ENCODE data around the gene KLF13. TPM values are rescaled to one million over a fixed set of nuclear protein-coding genes. Genes with fewer than 3 reads are reported as not detected.

The KLF13 gene
- total and polyA plus RNA-seq, 2 donors (not counting 1 experiment from before 2014, with no cell fraction given) = 65.5 to 140 TPM

GRCh38 chr15:31293655-31294054 is 33.0 kb upstream of the KLF13 start:
- Histone ChIP-seq H2AFZ (ENCODE audit: insufficient read depth, low read depth, low read length, poor library complexity, severe bottlenecking) (no peak overlapping the region), H3K4me3 (ENCODE audit: control extremely low read depth in 1 of 5, extremely low read depth in 1 of 5, insufficient read depth in 1 of 5, low read depth in 2 of 5, low read length in 4 of 5) (no peak overlapping the region), H3K36me3 (replicated peaks in 1 of 2; ENCODE audit: control extremely low read depth in 1 of 2, control insufficient read depth in 1 of 2, extremely low read depth in 1 of 2, insufficient read depth in 2 of 2, low read length in 1 of 2) (no peaks in the 10 kb centered on the region), H3K27me3 (replicated peaks in 1 of 4; ENCODE audit: control extremely low read depth in 1 of 4, control insufficient read depth in 3 of 4, insufficient read depth in 4 of 4, low read length in 3 of 4) (no peaks in the 10 kb centered on the region), H3K9me3 (ENCODE audit: control extremely low read depth in 1 of 3, control insufficient read depth in 2 of 3, insufficient read depth in 1 of 3, low read length in 2 of 3) (no peaks in the 10 kb centered on the region), H4K20me1 (ENCODE audit: control insufficient read depth, insufficient read depth, low read length, poor library complexity, severe bottlenecking) (no peaks in the 10 kb centered on the region), H3K9ac (ENCODE audit: low read length) (no peak overlapping the region), H3K27ac (ENCODE audit: low read length in 2 of 2) (no peak overlapping the region), H3K79me2 (ENCODE audit: control insufficient read depth, insufficient read depth, low read length) (no peaks in the 10 kb centered on the region), H3K4me2 (replicated peaks; ENCODE audit: low read depth, low read length, poor library complexity, severe bottlenecking) (no peak overlapping the region), H3K4me1 (ENCODE audit: control insufficient read depth in 2 of 2, insufficient read depth in 2 of 2, low read length in 2 of 2) (no peaks in the 10 kb centered on the region)
- H3K4me3 Mint-ChIP-seq = no peak overlapping the region
- no peak overlapping the region for H3K27ac Mint-ChIP-seq
- H3K9me3 Mint-ChIP-seq (ENCODE audit: insufficient read depth) = no peaks in the 10 kb centered on the region
- intact Hi-C loops (cut with micrococcal nuclease) = no loop called here
- CTCF ChIA-PET = no interaction called here
- DNase-seq (no peak), ATAC-seq (ENCODE audit: low read depth) (no peak)
- TF ChIP-seq EZH2 (IDR thresholded peaks at IDR 0.05; ENCODE audit: borderline replicate concordance, insufficient read depth, low read depth, low read length, poor library complexity, severe bottlenecking) (no peak), CTCF (IDR thresholded peaks at IDR 0.05) (no peak)
- peaks cover 6% of the 10 kb centered on the region for H3K27me3 Mint-ChIP-seq
- 80% methylated on average over 1 of the region's 3 CpGs for WGBS (ENCODE audit: insufficient coverage)
- no peaks in the 10 kb centered on the region for H3K4me1 Mint-ChIP-seq
- POLR2A ChIA-PET = no interaction called here

- H3K4me3 ChIP-seq (ENCODE audit: control extremely low read depth in 1 of 5, extremely low read depth in 1 of 5, insufficient read depth in 1 of 5, low read depth in 2 of 5, low read length in 4 of 5) = no peak overlapping the region
- H3K79me2 ChIP-seq (ENCODE audit: control insufficient read depth, insufficient read depth, low read length) = no peaks in the 10 kb centered on the region
- no peaks in the 10 kb centered on the region for H4K20me1 ChIP-seq (ENCODE audit: control insufficient read depth, insufficient read depth, low read length, poor library complexity, severe bottlenecking)
- DNase-seq (no peak), ATAC-seq (ENCODE audit: low read depth) (no peak)
- Mint-ChIP-seq H3K4me3 (no peak overlapping the region), H3K27ac (no peak overlapping the region), H3K4me1 (no peaks in the 10 kb centered on the region), H3K27me3 (peaks cover 6% of the 10 kb centered on the region), H3K9me3 (ENCODE audit: insufficient read depth) (no peaks in the 10 kb centered on the region)
- intact Hi-C loops (cut with micrococcal nuclease) = no loop called here
- no peaks in the 10 kb centered on the region for H3K9me3 ChIP-seq (ENCODE audit: control extremely low read depth in 1 of 3, control insufficient read depth in 2 of 3, insufficient read depth in 1 of 3, low read length in 2 of 3)
- H2AFZ ChIP-seq (ENCODE audit: insufficient read depth, low read depth, low read length, poor library complexity, severe bottlenecking) = no peak overlapping the region
- no peak overlapping the region for H3K9ac ChIP-seq (ENCODE audit: low read length)
- H3K27me3 ChIP-seq (replicated peaks in 1 of 4; ENCODE audit: control extremely low read depth in 1 of 4, control insufficient read depth in 3 of 4, insufficient read depth in 4 of 4, low read length in 3 of 4) = no peaks in the 10 kb centered on the region
- TF ChIP-seq EZH2 (IDR thresholded peaks at IDR 0.05; ENCODE audit: borderline replicate concordance, insufficient read depth, low read depth, low read length, poor library complexity, severe bottlenecking) (no peak), CTCF (IDR thresholded peaks at IDR 0.05) (no peak)
- ChIA-PET POLR2A (no interaction called here), CTCF (interaction anchor here (0.6 to 0.8 kb wide), 2 partner anchors 73 to 141 kb away, joined by 3 to 4 read pairs; no protein-coding TSS in a partner anchor)
- no peak overlapping the region for H3K27ac ChIP-seq (ENCODE audit: low read length in 2 of 2)
- 93% methylated on average over 2 of the region's 2 CpGs for WGBS (ENCODE audit: insufficient coverage)
- no peaks in the 10 kb centered on the region for H3K36me3 ChIP-seq (replicated peaks in 1 of 2; ENCODE audit: control extremely low read depth in 1 of 2, control insufficient read depth in 1 of 2, extremely low read depth in 1 of 2, insufficient read depth in 2 of 2, low read length in 1 of 2)
- H3K4me1 ChIP-seq (ENCODE audit: control insufficient read depth in 2 of 2, insufficient read depth in 2 of 2, low read length in 2 of 2) = no peaks in the 10 kb centered on the region
- H3K4me2 ChIP-seq (replicated peaks; ENCODE audit: low read depth, low read length, poor library complexity, severe bottlenecking) = no peak overlapping the region
Measured at GRCh38 chr15:31294067-31294466, 32.6 kb upstream of the KLF13 start.

Data from B cell (primary cell).